ENCODE results near the gene ABHD17A.

- TF ChIP-seq CTCF (optimal IDR thresholded peaks at IDR 0.05 in 1 of 3, IDR thresholded peaks at IDR 0.05 in 1 of 3, conservative IDR thresholded peaks at IDR 0.05 in 1 of 3; ENCODE audit: extremely low read depth in 1 of 3, insufficient read depth in 2 of 3, low read length in 3 of 3), result no peak
- no peak for TF ChIP-seq EZH2 (IDR thresholded peaks at IDR 0.05; ENCODE audit: low read length)
Observed at GRCh38 chr19:1855828-1856255, 29.5 kb downstream of the ABHD17A start.
